Measurements from ENCODE around the gene CHTF18. TPM values are rescaled to one million over a fixed set of nuclear protein-coding genes. Genes with fewer than 3 reads are reported as not detected.
A peak's percentile ranks its signal among the peaks of the same experiment; 100 is the strongest.

CHTF18 gene
- total RNA-seq, 1 donor from 2014 or later = 49.7 TPM

DNA sequence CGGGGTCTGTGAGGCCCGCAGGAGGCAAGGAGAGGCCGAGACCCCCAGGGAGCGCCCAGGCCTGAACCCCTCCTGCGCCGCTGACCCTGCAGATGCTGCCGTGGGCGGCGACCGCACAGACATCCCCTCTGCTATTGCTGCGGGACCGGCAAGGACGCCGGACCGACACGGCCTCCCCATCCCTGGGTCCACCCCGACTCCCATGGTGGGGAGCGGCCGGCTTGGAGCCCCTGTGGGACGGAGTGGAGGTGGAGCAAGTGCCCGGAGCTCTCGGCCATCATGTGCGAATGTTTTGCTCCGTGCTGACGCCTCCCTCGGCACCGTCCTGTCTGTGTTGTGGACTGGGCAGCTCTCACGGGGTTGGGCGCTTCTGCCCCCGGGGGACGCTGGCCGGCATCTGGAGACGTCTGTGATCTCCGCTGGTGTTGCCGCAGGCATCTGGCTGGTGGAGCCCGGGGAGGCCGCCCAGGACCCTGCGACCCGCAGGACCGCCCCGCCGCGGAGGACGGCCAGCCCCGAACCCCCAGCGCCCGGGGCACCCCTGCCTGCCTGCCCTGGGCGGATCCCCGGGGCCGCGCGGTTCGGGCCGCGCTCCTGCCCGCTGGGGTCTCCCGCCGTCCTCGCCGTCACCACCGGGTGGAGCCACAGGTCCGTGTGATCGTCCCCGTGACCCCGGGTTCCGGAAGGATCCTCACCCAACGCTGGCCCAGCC lies 24.9 kb downstream of the CHTF18 start:
- TF ChIP-seq, protein P1, sequence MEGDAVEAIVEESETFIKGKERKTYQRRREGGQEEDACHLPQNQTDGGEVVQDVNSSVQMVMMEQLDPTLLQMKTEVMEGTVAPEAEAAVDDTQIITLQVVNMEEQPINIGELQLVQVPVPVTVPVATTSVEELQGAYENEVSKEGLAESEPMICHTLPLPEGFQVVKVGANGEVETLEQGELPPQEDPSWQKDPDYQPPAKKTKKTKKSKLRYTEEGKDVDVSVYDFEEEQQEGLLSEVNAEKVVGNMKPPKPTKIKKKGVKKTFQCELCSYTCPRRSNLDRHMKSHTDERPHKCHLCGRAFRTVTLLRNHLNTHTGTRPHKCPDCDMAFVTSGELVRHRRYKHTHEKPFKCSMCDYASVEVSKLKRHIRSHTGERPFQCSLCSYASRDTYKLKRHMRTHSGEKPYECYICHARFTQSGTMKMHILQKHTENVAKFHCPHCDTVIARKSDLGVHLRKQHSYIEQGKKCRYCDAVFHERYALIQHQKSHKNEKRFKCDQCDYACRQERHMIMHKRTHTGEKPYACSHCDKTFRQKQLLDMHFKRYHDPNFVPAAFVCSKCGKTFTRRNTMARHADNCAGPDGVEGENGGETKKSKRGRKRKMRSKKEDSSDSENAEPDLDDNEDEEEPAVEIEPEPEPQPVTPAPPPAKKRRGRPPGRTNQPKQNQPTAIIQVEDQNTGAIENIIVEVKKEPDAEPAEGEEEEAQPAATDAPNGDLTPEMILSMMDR (conservative IDR thresholded peaks at IDR 0.05; ENCODE audit: low read depth, low read length) = peak; percentile 53
- DNase-seq (ENCODE audit: low read depth) = no peak
- H3K4me3 ChIP-seq (ENCODE audit: low read depth, low read length) = no peak overlapping the region

- H3K4me3 ChIP-seq (ENCODE audit: low read depth, low read length) = no peak overlapping the region
- TF ChIP-seq, protein P1 (conservative IDR thresholded peaks at IDR 0.05; ENCODE audit: low read depth, low read length) = no peak
These were observed 25.5 kb downstream of the CHTF18 start for GRCh38 chr16:813916-814412.

GRCh38 chr16:814974-815373 lies 26.6 kb downstream of the CHTF18 start:
- H3K4me3 ChIP-seq (ENCODE audit: low read depth, low read length) = no peak overlapping the region
- TF ChIP-seq, protein P1 (conservative IDR thresholded peaks at IDR 0.05; ENCODE audit: low read depth, low read length) = no peak
- no peak for DNase-seq (ENCODE audit: low read depth)

More at GRCh38 chr16:813916-814412, 25.5 kb downstream of the CHTF18 start:
- no peak for DNase-seq (ENCODE audit: low read depth)

DNA sequence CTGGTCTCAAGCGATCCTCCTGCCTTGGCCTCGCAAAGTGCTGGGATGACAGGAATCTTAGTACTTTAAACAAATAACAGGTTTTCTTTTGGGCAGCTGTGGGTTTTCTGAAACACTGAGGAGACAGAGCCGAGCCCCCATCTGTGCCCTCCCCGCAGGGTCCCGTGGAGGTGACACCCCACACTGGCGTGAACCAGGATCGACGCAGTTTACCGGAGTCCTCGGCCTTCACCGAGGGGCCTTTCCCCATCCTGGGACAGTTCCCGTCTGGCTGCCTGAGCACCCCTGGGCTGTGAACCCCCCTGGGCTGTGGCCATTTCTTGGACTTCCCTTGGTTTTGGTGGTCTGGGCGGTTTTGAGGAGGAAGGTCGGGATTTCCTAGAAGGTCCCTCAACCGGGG lies 27.4 kb downstream of the CHTF18 start:
- DNase-seq (ENCODE audit: low read depth) = no peak
- no peak overlapping the region for H3K4me3 ChIP-seq (ENCODE audit: low read depth, low read length)
- TF ChIP-seq, protein P1 (conservative IDR thresholded peaks at IDR 0.05; ENCODE audit: low read depth, low read length) = no peak

GRCh38 chr16:817001-817906 lies 28.8 kb downstream of the CHTF18 start:
- no peak overlapping the region for H3K4me3 ChIP-seq (ENCODE audit: low read depth, low read length)
- DNase-seq (ENCODE audit: low read depth) = no peak
- TF ChIP-seq, protein P1 (conservative IDR thresholded peaks at IDR 0.05; ENCODE audit: low read depth, low read length) = no peak

GRCh38 chr16:818132-818531 lies 29.7 kb downstream of the CHTF18 start:
- no peak for DNase-seq (ENCODE audit: low read depth)
- TF ChIP-seq, protein P1 (conservative IDR thresholded peaks at IDR 0.05; ENCODE audit: low read depth, low read length) = no peak
- no peak overlapping the region for H3K4me3 ChIP-seq (ENCODE audit: low read depth, low read length)

Data from epithelial cell of proximal tubule (primary cell).